ENCODE results near the gene FAM78B.

DNA sequence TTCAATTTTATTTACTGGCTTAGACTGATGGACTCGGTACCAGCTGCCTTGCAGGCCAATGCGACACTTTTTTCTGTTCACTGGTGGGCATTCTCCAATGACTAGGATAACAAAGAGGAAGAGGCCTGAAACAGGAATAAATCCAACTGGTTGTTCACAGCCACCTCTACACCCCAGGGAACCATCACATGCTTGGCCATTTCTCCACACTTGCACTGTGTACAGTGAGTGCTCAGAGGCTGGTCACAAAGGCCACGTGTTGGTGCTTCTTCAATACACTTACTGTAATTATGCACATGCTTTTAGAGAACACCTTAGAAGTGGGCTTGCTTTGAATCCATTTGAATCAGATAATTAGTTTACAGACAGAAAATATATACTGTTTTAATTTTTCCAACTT, 113.4 kb downstream of the FAM78B start:
- TF ChIP-seq, protein P1, sequence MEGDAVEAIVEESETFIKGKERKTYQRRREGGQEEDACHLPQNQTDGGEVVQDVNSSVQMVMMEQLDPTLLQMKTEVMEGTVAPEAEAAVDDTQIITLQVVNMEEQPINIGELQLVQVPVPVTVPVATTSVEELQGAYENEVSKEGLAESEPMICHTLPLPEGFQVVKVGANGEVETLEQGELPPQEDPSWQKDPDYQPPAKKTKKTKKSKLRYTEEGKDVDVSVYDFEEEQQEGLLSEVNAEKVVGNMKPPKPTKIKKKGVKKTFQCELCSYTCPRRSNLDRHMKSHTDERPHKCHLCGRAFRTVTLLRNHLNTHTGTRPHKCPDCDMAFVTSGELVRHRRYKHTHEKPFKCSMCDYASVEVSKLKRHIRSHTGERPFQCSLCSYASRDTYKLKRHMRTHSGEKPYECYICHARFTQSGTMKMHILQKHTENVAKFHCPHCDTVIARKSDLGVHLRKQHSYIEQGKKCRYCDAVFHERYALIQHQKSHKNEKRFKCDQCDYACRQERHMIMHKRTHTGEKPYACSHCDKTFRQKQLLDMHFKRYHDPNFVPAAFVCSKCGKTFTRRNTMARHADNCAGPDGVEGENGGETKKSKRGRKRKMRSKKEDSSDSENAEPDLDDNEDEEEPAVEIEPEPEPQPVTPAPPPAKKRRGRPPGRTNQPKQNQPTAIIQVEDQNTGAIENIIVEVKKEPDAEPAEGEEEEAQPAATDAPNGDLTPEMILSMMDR (conservative IDR thresholded peaks at IDR 0.05; ENCODE audit: low read depth, low read length), result no peak
- TF ChIP-seq EZH2 (IDR thresholded peaks at IDR 0.05; ENCODE audit: borderline replicate concordance, low read depth, low read length, poor library complexity, severe bottlenecking), result no peak
